Ovary (tissue), 9 donors: ENCODE results near the gene IGF1. TPM values are rescaled to one million over a fixed set of nuclear protein-coding genes. Genes with fewer than 3 reads are reported as not detected.

Experiments used
- DNase-seq, 5 donors: peaks; one replicate each; pipeline ENCODE4 v3.0.0-alpha.2; 2019 to 2020
- H3K27ac ChIP-seq, 2 donors: fragments of 200-600 bp; one replicate each; pipeline versions ENCODE4 v1.5.1 to v1.8.0; 2019 to 2022
- H3K27me3 ChIP-seq: fragments of 200-600 bp; one replicate; pipeline ENCODE4 v1.8.0; 2022
- H3K36me3 ChIP-seq: fragments of 200-600 bp; sonication (generic); one replicate; pipeline ENCODE4 v1.5.1; 2019
- H3K4me1 ChIP-seq: one replicate; pipeline ENCODE4 v1.8.1; 2013; ENCODE audit warnings: mild to moderate bottlenecking, moderate library complexity; ENCODE audit not compliant: insufficient read depth
- H3K4me3 ChIP-seq: fragments of 200-600 bp; sonication (generic); one replicate; pipeline ENCODE4 v1.5.1; 2017
- H3K9me3 ChIP-seq, 2 donors: fragments of 200-600 bp in 1 of 2; sonication (generic) in 1 of 2; one replicate each; pipeline versions ENCODE4 v1.5.1 to v1.8.1; 2013 to 2019; ENCODE audit warnings: mild to moderate bottlenecking in 1 of 2, moderate library complexity in 1 of 2
- EP300 ChIP-seq: sonication (generic); formaldehyde crosslinking; IDR thresholded peaks from one replicate; pipeline ENCODE4 v1.6.1; 2017; ENCODE audit warnings: antibody characterized with exemption
- POLR2A ChIP-seq: fragments of 450-650 bp; IDR thresholded peaks from one replicate; pipeline ENCODE4 v1.6.1; 2017; ENCODE audit warnings: antibody characterized with exemption, mild to moderate bottlenecking, moderate library complexity
- WGBS, 3 donors: extraction: QIAGEN DNeasy Blood & Tissue Kit in 1 of 3; methylation state at CpG; one replicate each; pipeline versions ENCODE4 v1.1.5 to v1.1.7; 2013 to 2017; 5-methylcytosine and 5-hydroxymethylcytosine counted together
- intact Hi-C, 4 donors: fragments of 100-400 bp; cut with DNase I; formaldehyde crosslinking; loops; one replicate each; pipeline versions ENCODE4 v1.11.0 to v1.15.1; 2022 to 2023
- polyA plus RNA-seq, 2 donors: library from polyadenylated mRNA; stranded (reverse); fragments of 200-250 nt in 1 of 2; fragments of 350-450 nt in 1 of 2; fragmentation: Illumina TruSeq in 1 of 2; extraction: RNeasy Lipid Tissue Mini Kit (QIAGEN cat#74804) in 1 of 2; gene quantifications; one replicate each; pipeline ENCODE4 v1.2.3, GENCODE V29; 2013 to 2014
- total RNA-seq, 7 donors: library from RNA; depleted of rRNA in 2 of 7; stranded (reverse); fragments of >200 nt in 2 of 7; fragmentation: NEBNext Ultra II Directional in 3 of 7; extraction: Animal tissue kit (Norgen Biotek cat#: 25700) in 3 of 7; gene quantifications; one replicate each; pipeline versions ENCODE4 v1.1.0 to v1.2.4, GENCODE V29; 2016 to 2023
- TF ChIP-seq, protein P1 (sequence below), 3 donors: fragments of 450-650 bp in 2 of 3; fragments of 200-600 bp in 1 of 3; IDR thresholded peaks; one replicate each; pipeline versions ENCODE4 v1.5.1 to v1.8.0; 2016 to 2022; ENCODE audit warnings: antibody characterized with exemption in 3 of 3, mild to moderate bottlenecking in 1 of 3
- donor health status: DM: no; HTN: no; CAD: no; lungs with moderate emphysema.
- donor health status: DM: no; HTN: no; CAD: no.
- donor health status: Bipolar disorder and iron deficiency.
- donor health status: DM: yes; HTN: yes; CAD: no.
- donor health status: DM: no; HTN: no; CAD: no.
- donor health status: DM: yes; HTN: yes; CAD: no.

IGF1 gene
- total and polyA plus RNA-seq, 9 donors = 1.4 to 44.4 (median 9.3) TPM

- DNase-seq = no peak
- WGBS, 3 donors = 3 to 6% (median 5%) methylated on average over 4 of the region's 4 CpGs
- H3K4me1 ChIP-seq = peaks cover 4% of the 10 kb centered on the region
- no peaks in the 10 kb centered on the region for H3K9me3 ChIP-seq
- TF ChIP-seq EP300 = no peak
- TF ChIP-seq POLR2A = no peak
- TF ChIP-seq, protein P1, sequence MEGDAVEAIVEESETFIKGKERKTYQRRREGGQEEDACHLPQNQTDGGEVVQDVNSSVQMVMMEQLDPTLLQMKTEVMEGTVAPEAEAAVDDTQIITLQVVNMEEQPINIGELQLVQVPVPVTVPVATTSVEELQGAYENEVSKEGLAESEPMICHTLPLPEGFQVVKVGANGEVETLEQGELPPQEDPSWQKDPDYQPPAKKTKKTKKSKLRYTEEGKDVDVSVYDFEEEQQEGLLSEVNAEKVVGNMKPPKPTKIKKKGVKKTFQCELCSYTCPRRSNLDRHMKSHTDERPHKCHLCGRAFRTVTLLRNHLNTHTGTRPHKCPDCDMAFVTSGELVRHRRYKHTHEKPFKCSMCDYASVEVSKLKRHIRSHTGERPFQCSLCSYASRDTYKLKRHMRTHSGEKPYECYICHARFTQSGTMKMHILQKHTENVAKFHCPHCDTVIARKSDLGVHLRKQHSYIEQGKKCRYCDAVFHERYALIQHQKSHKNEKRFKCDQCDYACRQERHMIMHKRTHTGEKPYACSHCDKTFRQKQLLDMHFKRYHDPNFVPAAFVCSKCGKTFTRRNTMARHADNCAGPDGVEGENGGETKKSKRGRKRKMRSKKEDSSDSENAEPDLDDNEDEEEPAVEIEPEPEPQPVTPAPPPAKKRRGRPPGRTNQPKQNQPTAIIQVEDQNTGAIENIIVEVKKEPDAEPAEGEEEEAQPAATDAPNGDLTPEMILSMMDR (IDR thresholded peaks at IDR 0.05) = no peak
- H3K36me3 ChIP-seq = no peaks in the 10 kb centered on the region
- H3K27ac ChIP-seq = no peak overlapping the region
- intact Hi-C loops = loop anchor here (5.0 to 10.0 kb wide), 4 partner anchors 287 to 545 kb away; no protein-coding TSS in a partner anchor
- no peaks in the 10 kb centered on the region for H3K27me3 ChIP-seq
- H3K4me3 ChIP-seq = peak overlapping the region; percentile 37
Measured at GRCh38 chr12:102479939-102480338, 424 bp downstream of the IGF1 start.

DNA sequence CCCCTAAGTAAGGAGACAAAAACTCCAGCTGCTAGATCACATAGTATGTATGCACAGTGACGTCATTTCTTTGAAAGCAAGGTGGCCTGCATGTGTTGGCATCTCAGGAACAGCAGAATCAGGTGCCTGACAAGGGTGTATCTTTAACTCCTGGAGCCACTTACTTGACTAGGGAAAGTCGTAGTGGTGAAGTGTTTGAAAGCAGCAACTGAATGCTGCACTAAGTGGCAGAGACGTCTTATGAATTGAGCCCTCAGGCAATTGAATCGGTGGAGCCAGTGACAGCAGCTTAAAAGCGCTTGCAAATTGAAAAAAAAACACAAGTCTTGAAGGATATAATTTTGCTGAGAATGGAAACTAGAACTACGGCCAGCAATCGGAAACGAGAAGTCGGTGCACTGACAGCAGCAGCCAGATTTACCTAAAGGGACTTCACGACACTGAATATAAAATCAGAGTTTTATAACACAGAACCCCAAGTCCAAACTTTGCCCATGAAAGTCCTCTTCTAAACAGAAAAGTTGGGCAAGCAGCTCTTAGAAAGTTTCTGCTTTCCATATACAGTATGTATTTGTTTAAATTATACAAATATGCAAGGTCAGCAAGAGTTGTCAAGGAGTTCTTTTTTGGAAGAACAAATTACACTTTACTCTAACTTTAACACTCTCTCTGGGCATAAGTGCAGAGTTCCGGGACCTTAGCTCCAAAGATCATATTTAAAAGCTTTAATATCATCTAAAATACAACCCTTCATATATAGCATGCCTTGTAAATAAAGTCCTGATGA is 1.1 kb downstream of the IGF1 start:
- intact Hi-C loops = loop anchor here in 1 of 4 donors (5.0 kb wide), 1 partner anchor 382 kb away; no protein-coding TSS in a partner anchor
- 6 to 7% (median 7%) methylated on average over 11 of the region's 11 CpGs for WGBS, 3 donors
- Histone ChIP-seq H3K9me3 (no peaks in the 10 kb centered on the region), H3K27ac (no peak overlapping the region), H3K4me3 (peak overlapping the region; percentile 37), H3K4me1 (peaks cover 4% of the 10 kb centered on the region), H3K27me3 (no peaks in the 10 kb centered on the region), H3K36me3 (no peaks in the 10 kb centered on the region)
- TF ChIP-seq POLR2A = no peak
- TF ChIP-seq EP300 = no peak
- TF ChIP-seq, protein P1 (IDR thresholded peaks at IDR 0.05) = no peak
- no peak for DNase-seq

GRCh38 chr12:102478405-102479098 is 1.8 kb downstream of the IGF1 start:
- TF ChIP-seq POLR2A = no peak
- TF ChIP-seq, protein P1 (IDR thresholded peaks at IDR 0.05) = no peak
- TF ChIP-seq EP300 = no peak
- no peak overlapping the region for H3K27ac ChIP-seq
- H3K36me3 ChIP-seq = no peaks in the 10 kb centered on the region
- peaks cover 4% of the 10 kb centered on the region for H3K4me1 ChIP-seq
- no peaks in the 10 kb centered on the region for H3K9me3 ChIP-seq
- intact Hi-C loops = loop anchor here in 1 of 4 donors (5.0 kb wide), 1 partner anchor 381 kb away; no protein-coding TSS in a partner anchor
- DNase-seq = no peak
- no peaks in the 10 kb centered on the region for H3K27me3 ChIP-seq
- WGBS, 3 donors = 6 to 14% (median 7%) methylated on average over 4 of the region's 4 CpGs
- H3K4me3 ChIP-seq = peak overlapping the region; percentile 37

DNA sequence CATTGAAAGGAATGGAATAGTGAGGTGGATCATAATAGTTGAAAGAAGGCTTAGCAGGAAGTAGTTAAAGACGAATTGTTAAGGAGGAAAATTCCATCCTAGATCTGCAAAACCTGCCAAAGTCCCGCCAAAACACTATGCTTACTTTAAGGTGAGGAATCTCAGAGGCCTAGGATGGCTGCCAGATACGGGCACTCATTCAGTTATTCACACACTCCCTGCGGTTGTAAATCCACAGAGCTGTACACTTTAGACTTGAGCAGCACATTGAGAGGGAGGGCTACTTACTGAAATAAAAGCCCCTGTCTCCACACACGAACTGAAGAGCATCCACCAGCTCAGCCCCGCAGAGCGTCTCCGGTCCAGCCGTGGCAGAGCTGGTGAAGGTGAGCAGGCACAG is 5.0 kb downstream of the IGF1 start:
- H3K4me3 ChIP-seq = no peak overlapping the region
- H3K27ac ChIP-seq = no peak overlapping the region
- WGBS, 3 donors = 46 to 66% (median 52%) methylated on average over 9 of the region's 9 CpGs

More for the DNA sequence above, 5.0 kb downstream of the IGF1 start:
- TF ChIP-seq EP300 = no peak
- no peak for TF ChIP-seq POLR2A
- TF ChIP-seq, protein P1 (IDR thresholded peaks at IDR 0.05) = no peak
- no peak for DNase-seq
- Histone ChIP-seq H3K9me3 (no peaks in the 10 kb centered on the region), H3K4me1 (peaks cover 6% of the 10 kb centered on the region), H3K36me3 (no peaks in the 10 kb centered on the region), H3K27me3 (no peaks in the 10 kb centered on the region)
- intact Hi-C loops = loop anchor here in 1 of 4 donors (5.0 kb wide), 1 partner anchor 378 kb away; no protein-coding TSS in a partner anchor
